GM21381 (cell line): Measurements from ENCODE around the gene FOXO1.
A peak's percentile ranks its signal among the peaks of the same experiment; 100 is the strongest.

Source experiments
- ATAC-seq: cut with Tn5 transposase; IDR thresholded peaks from one replicate; pipeline ENCODE4 v1.9.1; 2021; ENCODE audit warnings: mild to moderate bottlenecking, moderate library complexity; ENCODE audit not compliant: unreplicated experiment

FOXO1 gene

GRCh38 chr13:40611004-40611403, 55.4 kb downstream of the FOXO1 start:
- no peak for ATAC-seq

GRCh38 chr13:40609972-40610726, 56.3 kb downstream of the FOXO1 start:
- no peak for ATAC-seq

- ATAC-seq = no peak
These were observed 58.1 kb downstream of the FOXO1 start for GRCh38 chr13:40608308-40608707.

GRCh38 chr13:40605573-40605972, 60.9 kb downstream of the FOXO1 start:
- ATAC-seq = no peak

GRCh38 chr13:40604135-40604534, 62.3 kb downstream of the FOXO1 start:
- ATAC-seq = no peak

GRCh38 chr13:40600149-40600751, 66.2 kb downstream of the FOXO1 start:
- ATAC-seq = no peak

- no peak for ATAC-seq
These were observed 66.7 kb downstream of the FOXO1 start for GRCh38 chr13:40599747-40600146.

DNA sequence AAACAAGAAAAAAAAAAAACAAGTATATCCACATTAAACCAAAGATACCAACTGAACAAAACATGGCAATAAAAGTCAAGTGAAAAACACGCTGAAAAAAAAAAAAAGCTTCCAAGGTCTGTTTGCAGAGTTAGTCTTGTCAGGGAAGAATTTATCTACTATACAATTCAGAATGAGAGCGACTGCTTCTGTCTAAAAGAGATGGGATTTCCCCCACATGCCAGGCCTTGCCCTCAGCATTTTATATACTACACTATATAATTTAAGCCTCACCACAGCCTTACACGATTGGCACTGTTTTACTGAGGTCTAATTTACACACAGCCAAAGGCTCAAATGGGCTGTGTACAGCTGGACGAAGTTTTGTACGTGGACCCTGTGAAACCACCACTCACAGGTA, 67.3 kb downstream of the FOXO1 start:
- no peak for ATAC-seq

GRCh38 chr13:40598569-40598968, 67.9 kb downstream of the FOXO1 start:
- no peak for ATAC-seq

- no peak for ATAC-seq
These were observed 68.6 kb downstream of the FOXO1 start for GRCh38 chr13:40597735-40598365.

DNA sequence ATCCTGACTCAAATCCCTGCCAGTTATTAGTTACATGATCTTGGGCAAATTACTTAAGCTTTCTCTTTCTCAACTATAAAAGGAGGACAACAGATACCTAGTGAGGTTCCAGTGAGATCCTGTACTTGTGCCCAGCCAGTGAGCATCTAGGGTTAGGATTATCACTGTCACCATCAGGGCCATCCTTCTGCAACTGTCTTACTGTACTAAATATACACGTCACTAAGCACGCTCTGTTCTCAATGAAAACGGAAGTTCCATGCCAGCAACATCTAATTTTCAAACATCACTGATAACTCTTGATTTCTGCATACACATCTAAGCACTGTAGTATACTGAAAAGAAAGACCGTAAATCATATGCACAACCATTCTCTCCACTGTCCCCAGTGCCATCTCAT, 70.0 kb downstream of the FOXO1 start:
- no peak for ATAC-seq

DNA sequence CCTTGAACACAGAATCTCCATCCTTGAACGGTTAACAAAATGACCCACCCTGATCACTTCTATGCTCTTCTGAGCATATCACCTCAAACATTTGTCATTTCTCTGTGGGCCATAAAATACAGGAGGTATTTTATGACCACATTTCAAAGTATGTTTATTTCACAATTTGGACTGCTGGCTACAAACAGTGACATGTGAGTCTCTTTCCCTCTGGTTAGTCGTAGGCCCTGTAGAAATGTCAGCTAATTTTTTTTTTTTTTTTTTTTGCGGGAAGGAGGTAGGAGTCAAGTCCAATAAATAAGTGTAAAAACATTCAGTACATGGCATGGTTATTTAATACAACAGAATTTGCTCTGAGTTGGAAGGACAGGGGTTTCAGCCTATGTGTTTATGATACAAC, 70.7 kb downstream of the FOXO1 start:
- ATAC-seq = no peak

DNA sequence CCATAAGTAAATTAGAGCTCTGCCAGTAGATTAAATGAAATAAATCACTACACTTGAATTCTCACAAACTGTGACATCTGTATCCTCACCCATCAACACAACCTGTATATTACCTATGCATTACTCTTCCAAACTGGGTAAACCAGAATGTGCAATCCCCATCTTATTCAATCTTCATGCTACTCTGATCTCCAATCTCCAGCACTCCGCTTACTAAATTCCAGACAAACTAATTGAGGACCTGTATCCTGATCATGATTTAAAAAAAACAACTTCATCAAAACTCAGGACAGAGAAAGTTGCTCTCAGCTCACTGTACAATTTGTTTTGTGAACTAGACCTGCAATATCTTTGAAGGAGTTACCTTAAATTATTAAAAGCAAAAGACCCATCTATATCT, 74.4 kb downstream of the FOXO1 start:
- ATAC-seq = no peak

GRCh38 chr13:40591091-40591490, 75.3 kb downstream of the FOXO1 start:
- ATAC-seq = no peak

- no peak for ATAC-seq
These were observed 76.2 kb downstream of the FOXO1 start for GRCh38 chr13:40590112-40590862.

DNA sequence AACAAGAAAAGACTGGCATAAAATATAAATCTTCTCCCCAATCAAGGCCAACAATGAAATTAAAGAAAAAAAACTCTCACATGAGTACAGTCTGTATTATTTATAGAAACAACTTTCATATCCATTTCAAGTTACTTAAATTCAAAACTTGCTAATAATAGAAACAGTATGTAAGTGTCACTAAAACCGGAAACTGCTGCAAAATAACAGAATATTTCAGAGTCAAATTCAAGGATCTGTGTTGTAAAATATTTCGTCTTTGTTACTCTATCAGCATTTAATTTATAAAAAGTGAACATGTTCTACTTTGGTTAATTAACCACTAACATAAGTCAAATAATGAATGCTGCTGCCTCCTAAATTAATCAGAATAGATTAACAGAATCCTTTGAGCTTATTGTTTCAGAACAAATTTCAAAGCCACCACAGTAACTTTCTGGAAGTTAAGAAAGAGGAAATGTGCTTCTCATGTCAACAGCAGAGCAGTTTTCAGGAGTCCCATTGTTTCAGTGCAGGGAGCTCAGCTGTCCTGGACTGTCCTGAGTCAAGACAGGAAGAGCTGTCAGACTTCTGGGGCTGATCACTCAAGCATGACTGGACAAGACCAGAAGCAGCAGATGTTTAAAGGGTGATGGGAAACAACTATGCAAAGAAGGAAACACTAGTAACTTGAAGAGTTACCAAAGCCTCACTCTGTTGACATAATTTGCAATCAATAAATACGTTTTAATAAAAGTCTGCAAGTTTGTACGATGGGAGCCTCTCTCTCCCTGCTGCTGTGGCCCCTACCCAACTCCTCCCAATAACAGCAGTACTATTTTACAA, 76.9 kb downstream of the FOXO1 start:
- ATAC-seq = peak; percentile 88

DNA sequence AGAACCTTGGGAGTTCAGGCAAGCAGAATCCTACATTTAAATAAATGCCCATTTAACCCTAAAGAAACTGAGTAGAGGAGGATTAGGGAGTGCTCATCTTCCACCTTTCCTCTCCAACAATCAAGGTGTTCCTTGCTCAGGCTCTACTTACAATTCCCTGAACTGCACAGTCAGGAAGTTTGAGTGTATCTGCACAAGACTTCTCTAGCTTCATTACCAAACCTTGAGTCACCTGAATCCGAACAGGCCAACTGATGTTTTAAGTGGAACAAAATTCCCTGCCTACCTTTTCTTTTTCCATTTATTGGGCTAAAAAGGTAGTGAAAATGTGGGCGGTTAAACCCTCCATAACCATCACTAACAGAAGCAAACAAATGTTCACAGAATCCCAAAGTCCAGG, 78.3 kb downstream of the FOXO1 start:
- no peak for ATAC-seq

DNA sequence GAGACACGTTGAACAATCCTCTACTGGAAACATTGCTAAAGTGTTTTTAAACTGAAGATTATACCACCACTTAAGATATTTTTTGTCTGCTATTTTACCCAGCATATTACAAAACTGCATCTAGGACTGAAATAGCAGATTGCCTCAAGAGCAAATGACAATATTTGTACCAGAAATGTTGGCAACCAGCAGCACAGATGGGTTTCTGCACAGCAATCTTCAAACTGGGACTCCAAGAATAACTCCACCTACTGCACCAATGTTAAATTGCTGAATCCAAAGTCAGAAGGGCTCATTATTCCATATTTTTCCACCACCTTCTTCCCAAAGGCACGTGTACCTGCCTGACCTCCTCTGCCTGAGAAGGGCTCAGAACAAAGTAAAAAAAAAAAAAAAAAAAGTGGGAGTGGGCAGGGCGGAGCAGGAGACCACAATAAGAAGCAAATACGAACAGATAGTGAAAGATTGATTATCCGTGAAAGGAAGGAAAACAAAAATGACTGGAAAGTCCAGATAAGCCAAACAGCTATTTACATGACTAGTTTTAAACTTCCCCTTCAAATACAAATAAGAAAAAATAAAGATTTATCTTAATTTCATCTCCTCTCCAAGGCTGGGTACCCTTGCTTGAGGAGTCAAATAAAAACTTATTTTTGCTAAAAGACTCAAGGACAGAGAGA, 79.4 kb downstream of the FOXO1 start:
- ATAC-seq = no peak

DNA sequence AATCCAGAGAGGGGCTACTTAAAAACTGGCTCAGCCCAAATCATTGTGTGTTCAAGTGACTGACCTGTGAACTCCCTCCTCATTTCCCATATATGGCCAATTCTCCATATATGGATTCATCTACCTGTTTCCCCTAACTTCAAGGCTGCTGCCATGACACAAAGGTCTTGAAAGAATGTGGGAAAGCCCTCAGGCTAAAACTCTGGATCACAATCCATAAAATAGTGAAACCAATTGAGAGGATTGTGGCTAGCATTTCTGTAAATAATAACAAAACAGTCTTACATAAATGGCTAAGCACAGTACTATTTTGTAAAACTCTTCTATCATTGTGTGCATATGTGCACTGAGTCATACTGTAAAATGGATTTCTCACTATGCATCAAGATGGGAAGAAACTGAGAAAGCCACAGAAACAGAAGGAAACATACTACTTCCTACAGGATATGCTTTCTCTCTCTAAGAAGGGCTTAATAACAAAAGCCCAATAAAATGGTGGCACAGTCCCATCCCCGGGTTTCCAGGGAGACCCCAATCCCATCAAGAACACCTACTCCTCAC, 80.5 kb downstream of the FOXO1 start:
- no peak for ATAC-seq

GRCh38 chr13:40583738-40584137, 82.7 kb downstream of the FOXO1 start:
- no peak for ATAC-seq
